Measurements from ENCODE around the gene LYST.

- no peak for TF ChIP-seq CTCF (IDR thresholded peaks at IDR 0.05)
- no peak for TF ChIP-seq POLR2A (IDR thresholded peaks at IDR 0.05)
Measured at GRCh38 chr1:235907187-235907896, 40.6 kb upstream of the LYST start.

Measured in prostate gland (tissue), 2 donors.